ENCODE results near the gene RASGRP1. TPM values are rescaled to one million over a fixed set of nuclear protein-coding genes. Genes with fewer than 3 reads are reported as not detected.
A peak's percentile ranks its signal among the peaks of the same experiment; 100 is the strongest.

The RASGRP1 gene
- total RNA-seq, 4 donors from 2014 or later, result 14.4 to 25.9 (median 18.1) TPM

GRCh38 chr15:38531509-38531908 is 33.1 kb downstream of the RASGRP1 start:
- Histone ChIP-seq H3K4me1 (peaks cover 18% of the 10 kb centered on the region), H3K27ac (peak overlapping the region; percentile 66), H3K9me3 (no peaks in the 10 kb centered on the region), H3K27me3 (no peaks in the 10 kb centered on the region), H3K36me3 (no peaks in the 10 kb centered on the region), H3K4me3 (no peak overlapping the region)
- DNase-seq (ENCODE audit: low spot score in 2 of 2), result no peak
- 37% methylated on average over 4 of the region's 4 CpGs for WGBS
- TF ChIP-seq POLR2A (IDR thresholded peaks at IDR 0.05), result no peak
- TF ChIP-seq POLR2AphosphoS5 (IDR thresholded peaks at IDR 0.05), result no peak
- TF ChIP-seq EP300 (IDR thresholded peaks at IDR 0.05), result no peak
- TF ChIP-seq CTCF (IDR thresholded peaks at IDR 0.05), result no peak

GRCh38 chr15:38530113-38530512 is 34.5 kb downstream of the RASGRP1 start:
- Histone ChIP-seq H3K9me3 (no peaks in the 10 kb centered on the region), H3K4me1 (peaks cover 10% of the 10 kb centered on the region), H3K27me3 (no peaks in the 10 kb centered on the region), H3K4me3 (no peak overlapping the region), H3K36me3 (no peaks in the 10 kb centered on the region), H3K27ac (no peak overlapping the region)
- TF ChIP-seq CTCF (IDR thresholded peaks at IDR 0.05) (no peak), POLR2AphosphoS5 (IDR thresholded peaks at IDR 0.05) (no peak), POLR2A (IDR thresholded peaks at IDR 0.05) (no peak), EP300 (IDR thresholded peaks at IDR 0.05) (no peak)
- WGBS, result 80% methylated on average over 1 of the region's 1 CpG
- DNase-seq (ENCODE audit: low spot score in 2 of 2), result no peak

GRCh38 chr15:38528294-38528693 is 36.3 kb downstream of the RASGRP1 start:
- peaks cover 10% of the 10 kb centered on the region for H3K4me1 ChIP-seq
- TF ChIP-seq POLR2A (IDR thresholded peaks at IDR 0.05) (no peak), POLR2AphosphoS5 (IDR thresholded peaks at IDR 0.05) (no peak), CTCF (IDR thresholded peaks at IDR 0.05) (no peak), EP300 (IDR thresholded peaks at IDR 0.05) (no peak)
- WGBS, result 71% methylated on average over 1 of the region's 1 CpG
- no peaks in the 10 kb centered on the region for H3K27me3 ChIP-seq
- no peak overlapping the region for H3K4me3 ChIP-seq
- no peak overlapping the region for H3K27ac ChIP-seq
- H3K36me3 ChIP-seq, result no peaks in the 10 kb centered on the region
- no peaks in the 10 kb centered on the region for H3K9me3 ChIP-seq
- no peak for DNase-seq (ENCODE audit: low spot score in 2 of 2)

- Histone ChIP-seq H3K9me3 (no peaks in the 10 kb centered on the region), H3K4me3 (no peak overlapping the region), H3K4me1 (peaks cover under 1% of the 10 kb centered on the region), H3K36me3 (no peaks in the 10 kb centered on the region), H3K27ac (no peak overlapping the region), H3K27me3 (no peaks in the 10 kb centered on the region)
- WGBS, result 88% methylated on average over 2 of the region's 2 CpGs
- TF ChIP-seq EP300 (IDR thresholded peaks at IDR 0.05), result no peak
- TF ChIP-seq POLR2A (IDR thresholded peaks at IDR 0.05), result no peak
- no peak for TF ChIP-seq CTCF (IDR thresholded peaks at IDR 0.05)
- no peak for TF ChIP-seq POLR2AphosphoS5 (IDR thresholded peaks at IDR 0.05)
- no peak for DNase-seq (ENCODE audit: low spot score in 2 of 2)
These were observed 38.5 kb downstream of the RASGRP1 start for GRCh38 chr15:38526158-38526557.

- H3K27ac ChIP-seq, result no peak overlapping the region
- no peak for DNase-seq (ENCODE audit: low spot score in 2 of 2)
- H3K36me3 ChIP-seq, result no peaks in the 10 kb centered on the region
- H3K4me3 ChIP-seq, result no peak overlapping the region
- no peak for TF ChIP-seq POLR2A (IDR thresholded peaks at IDR 0.05)
- no peak for TF ChIP-seq CTCF (IDR thresholded peaks at IDR 0.05)
- no peak for TF ChIP-seq EP300 (IDR thresholded peaks at IDR 0.05)
- TF ChIP-seq POLR2AphosphoS5 (IDR thresholded peaks at IDR 0.05), result no peak
- no peaks in the 10 kb centered on the region for H3K4me1 ChIP-seq
- no peaks in the 10 kb centered on the region for H3K27me3 ChIP-seq
- no peaks in the 10 kb centered on the region for H3K9me3 ChIP-seq
- 75% methylated on average over 6 of the region's 6 CpGs for WGBS
These were observed 39.1 kb downstream of the RASGRP1 start for GRCh38 chr15:38525489-38525888.

Measured in suprapubic skin (tissue), 4 donors.